ENCODE data around the gene DIAPH2.

DNA sequence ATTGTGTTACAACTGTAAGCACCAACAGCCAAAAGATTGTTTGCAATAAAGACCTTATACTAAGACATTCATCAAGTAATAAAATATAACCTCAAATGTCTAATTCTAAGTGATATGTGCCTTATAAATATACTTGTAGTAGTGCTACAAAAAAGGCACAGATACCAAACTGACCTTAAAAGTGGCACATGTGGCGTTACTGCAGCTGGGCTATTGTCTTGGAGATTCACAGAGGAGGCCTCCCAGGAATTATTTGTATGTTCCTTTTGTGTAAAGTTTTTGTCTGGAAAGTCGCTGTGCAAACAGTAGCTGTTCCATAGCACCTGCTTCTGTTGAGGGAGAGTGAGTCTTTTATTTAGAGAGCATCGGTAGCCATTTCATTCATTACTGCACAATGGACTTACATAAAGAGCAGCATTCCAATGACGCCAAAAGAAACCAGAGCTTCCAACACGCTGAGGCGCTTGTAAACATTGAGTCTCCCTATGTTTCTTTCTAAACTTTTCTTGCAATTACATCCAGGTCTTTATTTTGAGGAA, 342.8 kb downstream of the DIAPH2 start:
- TF ChIP-seq, protein P1, sequence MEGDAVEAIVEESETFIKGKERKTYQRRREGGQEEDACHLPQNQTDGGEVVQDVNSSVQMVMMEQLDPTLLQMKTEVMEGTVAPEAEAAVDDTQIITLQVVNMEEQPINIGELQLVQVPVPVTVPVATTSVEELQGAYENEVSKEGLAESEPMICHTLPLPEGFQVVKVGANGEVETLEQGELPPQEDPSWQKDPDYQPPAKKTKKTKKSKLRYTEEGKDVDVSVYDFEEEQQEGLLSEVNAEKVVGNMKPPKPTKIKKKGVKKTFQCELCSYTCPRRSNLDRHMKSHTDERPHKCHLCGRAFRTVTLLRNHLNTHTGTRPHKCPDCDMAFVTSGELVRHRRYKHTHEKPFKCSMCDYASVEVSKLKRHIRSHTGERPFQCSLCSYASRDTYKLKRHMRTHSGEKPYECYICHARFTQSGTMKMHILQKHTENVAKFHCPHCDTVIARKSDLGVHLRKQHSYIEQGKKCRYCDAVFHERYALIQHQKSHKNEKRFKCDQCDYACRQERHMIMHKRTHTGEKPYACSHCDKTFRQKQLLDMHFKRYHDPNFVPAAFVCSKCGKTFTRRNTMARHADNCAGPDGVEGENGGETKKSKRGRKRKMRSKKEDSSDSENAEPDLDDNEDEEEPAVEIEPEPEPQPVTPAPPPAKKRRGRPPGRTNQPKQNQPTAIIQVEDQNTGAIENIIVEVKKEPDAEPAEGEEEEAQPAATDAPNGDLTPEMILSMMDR (IDR thresholded peaks at IDR 0.05) = no peak
- TF ChIP-seq POLR2A (IDR thresholded peaks at IDR 0.05; ENCODE audit: low read depth) = no peak
- no peak for TF ChIP-seq EP300 (IDR thresholded peaks at IDR 0.05)

All from esophagus muscularis mucosa (tissue), 4 donors.